NCI-H1092 treated with DMSO at 0.1 percent for 48 hours (cell line): ENCODE data around the gene PER3.

Source experiments
- DNase-seq: peaks from one replicate; lab custom pipeline; 2025; lab: John Stamatoyannopoulos, UW

PER3 gene

GRCh38 chr1:7833035-7833434 is 48.9 kb downstream of the PER3 start:
- no peak for DNase-seq

DNA sequence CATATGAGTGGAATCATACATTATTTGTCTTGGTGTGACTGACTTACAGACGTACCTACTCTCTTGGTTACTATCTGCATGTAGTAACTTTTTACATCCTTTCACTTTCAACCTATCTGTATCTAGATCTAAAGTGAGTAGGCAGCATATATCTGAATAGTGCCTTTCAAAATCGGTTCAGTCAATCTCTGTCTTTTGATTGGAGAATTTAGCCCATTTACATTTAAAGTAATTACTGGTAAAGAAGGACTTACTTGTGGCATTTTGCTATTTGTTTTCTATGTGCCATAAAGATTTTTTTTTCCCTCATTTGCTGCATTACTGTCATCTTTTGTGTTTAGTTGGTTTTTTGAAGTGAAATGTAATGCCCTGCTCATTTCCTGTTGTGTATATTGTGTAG is 54.6 kb downstream of the PER3 start:
- DNase-seq: no peak

DNA sequence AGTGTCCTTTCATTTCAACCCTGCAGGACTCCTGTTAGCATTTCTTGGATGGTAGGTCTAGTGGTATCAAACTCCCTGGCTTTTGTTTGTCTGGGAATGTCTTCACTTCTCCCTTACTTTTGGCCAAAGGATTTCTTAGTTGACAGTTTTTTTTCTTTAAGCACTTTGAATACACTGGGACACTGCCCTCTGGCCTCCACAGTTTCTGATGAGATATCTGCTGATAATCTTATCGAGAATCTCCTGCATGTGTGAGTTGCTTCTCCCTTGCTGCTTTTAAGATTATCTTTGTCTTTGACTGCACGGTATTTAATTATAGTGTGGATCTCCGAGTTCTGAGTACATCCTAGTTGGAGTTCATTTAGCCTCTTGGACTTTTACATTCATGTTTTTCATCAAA is 55.4 kb downstream of the PER3 start:
- DNase-seq: no peak

DNA sequence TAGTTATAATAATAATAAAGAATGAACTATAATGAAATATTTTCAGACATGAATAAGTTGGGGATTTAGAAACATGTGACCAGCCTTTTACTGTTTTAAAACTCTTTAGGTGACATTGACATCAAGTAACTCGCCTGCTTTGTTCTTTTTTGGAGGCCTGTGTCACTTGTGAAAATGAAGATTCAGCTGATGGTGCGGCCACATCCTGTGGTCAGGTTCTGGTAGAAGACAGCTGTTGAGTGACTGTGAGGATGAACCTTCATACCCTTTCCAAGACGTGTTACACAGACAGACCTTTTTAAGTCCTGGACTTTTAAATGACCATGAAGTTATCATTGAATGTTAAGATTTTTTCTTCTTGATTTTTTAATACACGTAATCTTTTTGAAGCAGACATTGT is 58.4 kb downstream of the PER3 start:
- DNase-seq: no peak

DNA sequence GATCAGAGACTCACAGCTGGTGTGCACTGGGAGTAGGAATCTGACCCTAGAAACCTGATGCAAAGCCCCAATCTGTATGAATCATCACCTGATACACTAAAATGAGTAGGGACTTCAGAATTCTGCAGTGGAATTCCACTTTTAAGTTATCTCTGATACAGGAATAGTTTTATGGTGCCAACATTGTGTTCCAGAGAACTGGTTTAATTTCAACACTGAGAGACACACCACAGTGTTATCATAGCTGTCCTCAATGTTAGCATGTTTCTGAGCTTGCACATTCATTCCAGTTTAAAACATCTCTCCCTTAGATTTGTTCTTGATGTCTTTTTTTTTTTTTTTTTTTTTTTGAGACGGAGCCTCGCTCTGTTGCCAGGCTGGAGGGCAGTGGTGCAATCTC is 61.7 kb downstream of the PER3 start:
- no peak for DNase-seq

DNA sequence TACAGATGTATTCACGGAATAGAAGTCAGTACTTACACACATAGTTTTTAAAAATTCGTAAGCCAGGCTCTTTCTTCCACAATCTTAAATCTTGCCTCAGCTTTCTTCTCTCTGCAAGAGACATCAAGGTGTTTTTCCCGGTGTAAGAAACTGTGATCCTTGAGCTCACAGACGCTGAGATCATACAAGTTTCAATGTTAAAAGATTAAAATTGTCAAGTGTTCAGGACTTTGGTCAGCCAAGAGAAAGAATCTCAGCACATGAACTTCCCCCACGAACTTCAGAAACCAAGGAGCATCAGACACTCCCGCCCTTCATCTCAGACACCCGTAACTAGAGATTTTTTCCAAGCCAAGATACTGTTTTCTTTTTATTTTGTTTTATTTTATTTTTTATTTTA is 62.6 kb downstream of the PER3 start:
- DNase-seq: no peak

DNA sequence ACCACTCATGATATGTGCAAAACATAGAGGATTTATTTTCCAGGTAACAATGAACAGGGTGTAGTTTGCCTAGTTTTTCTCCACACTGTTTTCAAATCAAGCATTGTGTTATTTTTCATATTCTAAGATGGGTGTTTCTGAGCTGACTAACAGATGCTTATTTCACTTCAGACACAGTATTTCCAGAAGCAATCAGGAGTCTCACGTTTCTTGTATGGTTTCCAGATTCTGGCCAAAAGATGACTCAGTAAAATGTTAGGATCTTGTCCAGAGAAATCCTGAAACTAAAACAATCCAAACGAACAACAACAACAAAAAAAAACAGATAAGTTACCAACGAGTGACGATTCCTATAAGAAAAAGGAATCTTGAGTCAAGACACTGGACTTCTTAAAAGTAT is 63.5 kb downstream of the PER3 start:
- DNase-seq: no peak

- DNase-seq: no peak
These were observed 66.7 kb downstream of the PER3 start for GRCh38 chr1:7850786-7851185.

GRCh38 chr1:7852804-7853683 is 69.0 kb downstream of the PER3 start, which contains the start of gene UTS2:
Gene UTS2, minus strand, starts transcription at chr1:7853065. Its CDS starts 62 bp downstream, at chr1:7853003.
- DNase-seq: no peak

DNA sequence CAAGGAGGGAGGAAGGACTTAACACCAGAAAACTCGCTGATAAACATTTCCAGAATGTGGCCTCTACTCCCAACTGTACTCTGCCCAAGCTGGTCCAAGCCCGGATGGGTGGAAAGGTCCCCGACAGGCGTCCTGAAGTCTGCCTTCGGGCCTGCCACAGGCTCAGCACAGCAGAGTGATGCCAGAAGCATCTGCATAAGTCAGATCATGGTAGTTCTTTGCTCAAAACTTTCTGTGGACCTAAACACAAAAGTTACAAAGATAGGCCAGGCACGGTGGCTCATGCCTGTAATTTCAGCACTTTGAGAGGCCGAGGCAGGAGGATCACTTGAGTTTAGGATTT is 69.6 kb downstream of the PER3 start:
- DNase-seq: no peak

DNA sequence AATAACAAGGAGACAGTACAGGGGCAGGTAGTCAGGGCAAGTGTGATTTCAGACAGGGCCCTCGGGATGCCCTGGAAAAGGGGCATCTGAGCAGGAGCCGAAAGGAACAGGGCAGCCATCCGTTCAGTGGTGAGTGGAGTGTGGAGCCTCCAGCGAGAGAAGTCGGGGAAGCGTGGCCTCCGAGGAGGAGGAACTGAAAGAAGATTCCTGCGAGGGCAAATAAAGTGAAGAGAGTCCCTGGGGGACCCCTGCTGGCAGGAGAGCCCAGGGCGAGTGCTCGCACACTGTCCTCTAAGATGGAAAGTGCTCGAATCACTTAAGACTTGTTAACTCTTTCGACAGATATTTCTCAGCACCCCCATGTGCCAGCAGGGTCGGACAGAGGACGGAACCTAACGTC is 72.3 kb downstream of the PER3 start:
- DNase-seq: no peak

DNA sequence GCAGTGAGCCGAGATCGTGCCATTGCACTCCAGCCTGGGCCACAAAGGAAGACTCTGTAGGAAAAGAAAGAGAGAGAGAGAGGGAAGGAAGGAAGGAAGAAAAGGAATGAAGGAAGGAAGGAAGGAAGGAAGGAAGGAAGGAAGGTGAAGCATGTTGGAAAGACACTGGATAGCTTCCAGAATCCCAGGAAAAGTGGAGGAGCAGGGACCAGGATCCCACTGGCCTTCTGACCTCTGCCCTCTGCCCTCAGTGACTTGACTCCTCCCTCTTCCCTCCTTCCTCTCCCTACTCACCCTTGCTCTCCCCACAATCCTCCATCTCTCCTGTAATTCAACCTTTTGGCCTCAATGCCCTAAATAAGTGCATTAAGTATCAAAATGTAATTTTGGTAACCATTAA is 72.9 kb downstream of the PER3 start:
- no peak for DNase-seq

DNA sequence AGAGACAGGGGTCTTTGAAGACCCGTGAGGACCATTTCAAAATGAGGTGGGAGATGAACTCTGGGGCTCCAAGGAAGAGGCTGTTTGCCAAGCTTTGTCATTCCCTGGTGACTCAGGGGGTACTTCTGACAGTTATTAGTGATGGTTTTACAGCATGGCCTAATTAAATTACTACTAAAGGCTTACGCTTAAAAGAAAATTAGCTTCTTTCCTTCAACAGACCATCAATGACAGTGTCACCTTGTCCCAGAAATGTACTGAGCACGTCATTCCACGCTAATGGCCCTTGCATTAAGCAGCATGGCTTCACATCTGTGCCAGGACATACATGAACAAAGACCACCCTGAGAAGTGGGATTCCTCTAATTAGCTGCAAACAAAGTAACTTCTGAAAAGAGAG is 73.9 kb downstream of the PER3 start:
- no peak for DNase-seq

DNA sequence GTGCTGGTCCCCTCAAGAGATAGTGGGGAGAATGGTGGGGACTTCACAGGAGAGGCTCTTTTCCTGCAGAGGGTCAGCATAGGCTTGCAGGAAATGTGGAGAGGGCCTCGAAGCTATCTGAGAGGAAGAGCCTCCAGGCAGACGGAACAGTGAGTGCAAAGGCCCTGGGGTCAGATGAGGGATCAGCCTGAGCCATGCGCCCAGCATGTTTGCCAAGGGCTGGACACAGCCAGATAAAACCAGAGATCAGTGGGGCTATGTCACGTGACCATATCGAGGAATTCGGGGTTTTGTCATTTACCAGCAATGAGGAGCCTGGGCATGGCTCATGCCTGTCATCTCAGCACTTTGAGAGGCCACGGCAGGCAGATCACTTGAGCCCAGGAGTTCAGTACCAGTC is 75.3 kb downstream of the PER3 start:
- DNase-seq: no peak

DNA sequence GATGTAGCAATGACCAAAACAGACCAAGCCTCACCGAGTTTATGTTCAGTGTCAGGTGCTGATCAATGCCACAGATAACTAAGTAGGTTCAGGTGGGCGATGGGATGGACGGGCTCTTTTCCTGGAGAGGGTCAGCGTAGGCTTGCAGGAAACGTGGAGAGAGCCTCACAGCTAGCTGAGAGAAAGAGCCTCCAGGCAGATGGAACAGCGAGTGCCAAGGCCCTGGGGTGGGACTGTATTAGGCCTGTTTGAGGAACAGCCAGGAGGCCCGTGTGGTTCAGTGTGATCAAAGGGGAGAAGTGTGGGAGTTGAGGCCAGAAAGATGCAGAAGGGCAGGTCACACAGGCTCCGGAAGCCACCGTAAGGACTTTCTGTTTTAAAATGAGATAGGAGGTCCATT is 76.0 kb downstream of the PER3 start:
- DNase-seq: no peak

DNA sequence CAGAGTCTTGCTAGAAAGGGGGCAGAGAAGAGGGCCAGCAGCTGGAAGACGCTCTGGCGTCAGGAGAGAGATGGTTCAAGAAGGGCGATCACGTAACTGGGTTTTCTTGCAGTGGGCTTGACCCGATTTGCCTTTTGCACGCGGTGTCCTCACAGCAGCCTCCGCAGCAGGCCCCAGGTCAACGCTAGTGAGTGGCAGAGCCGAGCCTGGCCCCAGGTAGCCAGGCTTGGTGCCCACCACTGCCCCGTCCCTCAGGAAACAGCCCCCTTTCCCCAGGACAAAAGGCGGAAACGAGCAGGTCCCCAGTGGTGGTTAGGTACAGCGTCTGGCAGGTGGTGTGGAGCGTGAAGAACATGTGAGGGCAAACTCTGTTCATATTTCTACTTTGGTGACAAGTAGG is 77.4 kb downstream of the PER3 start:
- no peak for DNase-seq

GRCh38 chr1:7862211-7863060 is 78.3 kb downstream of the PER3 start:
- DNase-seq: no peak

DNA sequence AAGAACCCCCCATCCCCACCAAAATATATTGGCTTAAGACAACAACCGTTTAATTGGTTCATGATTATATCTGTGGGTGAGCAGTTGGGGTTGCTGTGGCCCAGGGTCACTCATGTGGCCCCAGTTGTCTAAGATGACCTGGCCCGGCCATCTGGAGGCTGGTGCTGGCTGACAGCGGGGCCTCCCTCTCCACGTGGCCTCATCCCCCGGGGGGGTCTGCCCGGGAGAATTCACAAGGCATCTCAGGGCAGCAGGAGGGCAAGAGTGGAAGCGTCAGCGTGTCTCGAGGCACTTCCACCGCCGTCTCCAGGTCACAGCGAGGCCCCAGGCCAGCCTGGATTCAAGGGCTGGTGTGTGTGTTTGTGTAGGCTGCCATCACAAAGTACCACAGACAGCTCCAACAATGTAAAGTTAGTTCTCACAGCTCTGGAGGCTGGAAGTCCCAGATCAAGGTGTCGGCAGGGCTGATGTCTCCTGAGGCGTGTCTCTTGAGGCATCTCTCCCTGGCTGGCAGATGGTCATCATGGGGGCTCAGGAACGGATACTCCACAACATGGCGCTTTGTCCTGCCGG is 79.8 kb downstream of the PER3 start:
- no peak for DNase-seq

- no peak for DNase-seq
These were observed 81.9 kb downstream of the PER3 start for GRCh38 chr1:7865978-7866377.

DNA sequence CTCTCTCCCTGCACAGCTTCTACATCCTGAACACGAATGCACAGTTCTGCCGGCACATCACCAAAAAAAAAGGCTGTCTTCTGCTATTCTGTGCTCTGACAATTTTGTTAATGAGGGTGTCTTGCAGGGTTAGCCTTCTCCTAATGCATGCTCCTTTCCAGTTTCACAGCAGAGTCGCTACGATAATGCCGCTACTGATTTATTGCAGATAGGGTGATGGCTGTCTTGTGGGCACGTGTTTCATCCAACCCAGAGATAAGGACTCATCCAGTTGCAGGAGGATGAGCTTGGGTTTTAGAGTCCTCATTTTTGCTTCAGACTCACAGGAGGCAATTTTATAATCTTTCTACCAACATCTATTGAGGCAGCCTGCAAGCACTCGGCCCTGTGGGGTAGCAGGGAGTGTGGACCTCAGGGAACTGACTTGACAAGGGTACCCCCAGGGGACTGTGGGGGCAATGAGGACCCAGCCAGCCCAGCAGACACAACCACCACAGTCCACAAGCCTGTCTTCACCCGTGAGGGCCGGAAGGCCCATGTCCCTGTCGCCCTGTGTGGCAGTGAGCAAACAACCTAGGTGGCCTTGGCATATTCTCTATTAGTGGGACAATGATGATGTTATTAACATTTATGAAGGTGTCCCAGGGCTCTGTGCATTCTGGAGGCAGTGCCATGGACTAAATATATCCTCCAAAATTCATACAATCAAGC is 84.1 kb downstream of the PER3 start:
- DNase-seq: no peak

DNA sequence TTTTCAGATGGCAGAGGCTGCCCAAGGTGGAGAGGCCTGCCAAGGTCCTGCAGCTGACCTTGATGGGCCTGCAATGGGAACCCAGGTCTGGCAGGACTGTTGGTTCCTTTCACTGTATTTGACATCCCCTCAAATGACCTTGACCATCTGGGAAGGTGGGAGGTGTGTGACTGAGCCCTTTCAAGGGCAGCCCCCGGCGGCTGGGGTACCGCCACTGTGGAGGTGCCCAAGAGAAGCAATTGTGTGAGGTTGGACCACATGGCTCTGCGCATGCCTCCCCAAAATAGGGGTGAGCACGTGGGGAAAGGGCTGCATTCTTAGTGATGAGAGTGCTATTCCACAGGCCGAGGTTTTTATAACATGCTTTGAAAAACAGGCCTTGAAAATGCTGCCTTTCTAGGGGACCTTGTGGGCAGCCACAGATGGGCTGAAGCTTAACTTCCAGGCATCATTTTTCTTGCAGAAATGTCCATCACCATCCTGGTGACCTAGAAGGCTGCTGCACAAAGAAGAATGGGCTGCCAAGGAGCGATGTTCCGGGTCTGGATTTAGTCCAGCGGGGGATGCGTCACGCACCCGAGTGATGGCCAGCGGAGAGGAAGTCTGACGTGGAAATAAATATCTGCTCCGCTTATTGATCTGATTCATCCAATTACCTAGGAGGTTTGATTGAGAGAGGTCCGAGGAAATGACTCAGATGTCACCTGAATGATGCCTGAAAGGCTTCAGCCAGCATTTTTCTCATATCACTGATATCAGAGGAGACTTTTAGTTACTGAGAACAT is 85.2 kb downstream of the PER3 start:
- DNase-seq: no peak

DNA sequence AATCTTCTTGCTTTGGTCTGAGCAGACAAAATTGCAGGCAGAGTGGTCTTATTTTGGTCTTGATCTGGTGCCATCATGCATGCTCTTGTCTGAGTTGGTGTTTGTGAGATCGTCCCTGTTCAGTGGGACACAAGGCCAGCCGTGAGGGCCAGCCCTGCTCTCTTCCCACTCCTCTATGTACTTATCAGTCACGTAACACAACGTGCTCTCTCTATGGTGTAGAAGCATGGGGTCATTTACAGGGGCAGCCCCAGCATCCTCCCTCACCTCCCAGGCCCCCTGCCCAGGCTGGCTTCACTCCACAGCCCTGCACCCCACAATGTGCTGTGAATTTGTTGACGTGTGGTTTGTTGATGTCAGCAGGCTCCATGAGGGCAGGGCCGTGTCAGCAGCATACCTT is 87.0 kb downstream of the PER3 start:
- no peak for DNase-seq
